Measurements from ENCODE around the gene ITGAD.
"Not testable (repeated sequence)": the region's sequence is repeated elsewhere in the genome, so short reads cannot be mapped to it uniquely, and the experiment has no call there.

Gene ITGAD

GRCh38 chr16:31441956-31442355, 48.8 kb downstream of the ITGAD start:
- TF ChIP-seq, protein P1, sequence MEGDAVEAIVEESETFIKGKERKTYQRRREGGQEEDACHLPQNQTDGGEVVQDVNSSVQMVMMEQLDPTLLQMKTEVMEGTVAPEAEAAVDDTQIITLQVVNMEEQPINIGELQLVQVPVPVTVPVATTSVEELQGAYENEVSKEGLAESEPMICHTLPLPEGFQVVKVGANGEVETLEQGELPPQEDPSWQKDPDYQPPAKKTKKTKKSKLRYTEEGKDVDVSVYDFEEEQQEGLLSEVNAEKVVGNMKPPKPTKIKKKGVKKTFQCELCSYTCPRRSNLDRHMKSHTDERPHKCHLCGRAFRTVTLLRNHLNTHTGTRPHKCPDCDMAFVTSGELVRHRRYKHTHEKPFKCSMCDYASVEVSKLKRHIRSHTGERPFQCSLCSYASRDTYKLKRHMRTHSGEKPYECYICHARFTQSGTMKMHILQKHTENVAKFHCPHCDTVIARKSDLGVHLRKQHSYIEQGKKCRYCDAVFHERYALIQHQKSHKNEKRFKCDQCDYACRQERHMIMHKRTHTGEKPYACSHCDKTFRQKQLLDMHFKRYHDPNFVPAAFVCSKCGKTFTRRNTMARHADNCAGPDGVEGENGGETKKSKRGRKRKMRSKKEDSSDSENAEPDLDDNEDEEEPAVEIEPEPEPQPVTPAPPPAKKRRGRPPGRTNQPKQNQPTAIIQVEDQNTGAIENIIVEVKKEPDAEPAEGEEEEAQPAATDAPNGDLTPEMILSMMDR (IDR thresholded peaks at IDR 0.05; ENCODE audit: low read depth, low read length) = no peak

DNA sequence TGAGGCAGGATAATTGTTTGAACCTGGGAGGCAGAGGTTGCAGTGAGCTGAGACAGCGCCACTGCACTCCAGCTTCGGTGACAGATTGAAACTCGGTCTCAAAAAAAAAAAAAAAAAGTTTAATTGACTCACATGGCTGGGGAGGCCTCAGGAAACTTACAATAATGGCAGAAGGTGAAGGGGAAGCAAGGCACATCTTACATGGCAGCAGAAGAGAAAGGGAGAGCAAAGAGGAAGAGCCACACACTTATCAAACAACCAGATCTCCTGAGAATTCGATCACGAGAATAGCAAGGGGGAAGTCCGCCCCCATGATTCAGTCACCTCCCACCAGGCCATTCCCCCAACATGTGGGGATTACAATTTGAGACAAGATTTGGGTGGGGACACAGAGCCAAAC, 52.8 kb downstream of the ITGAD start:
- H3K4me3 ChIP-seq (ENCODE audit: low read depth, low read length); in situ Hi-C loops (cut with HindIII; ENCODE audit: low sequenced_read_pairs); DNase-seq (ENCODE audit: low read depth, low spot score): not testable (repeated sequence)

More at GRCh38 chr16:31441956-31442355, 48.8 kb downstream of the ITGAD start:
- in situ Hi-C loops (cut with HindIII; ENCODE audit: low sequenced_read_pairs) = no loop called here
- H3K4me3 ChIP-seq (ENCODE audit: low read depth, low read length) = peak overlapping the region; percentile 67
- DNase-seq (ENCODE audit: low read depth, low spot score) = no peak

- in situ Hi-C loops (cut with HindIII; ENCODE audit: low sequenced_read_pairs) = loop anchor here (25.0 kb wide), 1 partner anchor 264 kb away; the partner anchor contains the start of gene FUS
- H3K4me3 ChIP-seq (ENCODE audit: low read depth, low read length) = no peak overlapping the region
- no peak for DNase-seq (ENCODE audit: low read depth, low spot score)
- TF ChIP-seq, protein P1 (IDR thresholded peaks at IDR 0.05; ENCODE audit: low read depth, low read length) = no peak
These were observed 58.1 kb downstream of the ITGAD start for GRCh38 chr16:31451201-31451600.

DNA sequence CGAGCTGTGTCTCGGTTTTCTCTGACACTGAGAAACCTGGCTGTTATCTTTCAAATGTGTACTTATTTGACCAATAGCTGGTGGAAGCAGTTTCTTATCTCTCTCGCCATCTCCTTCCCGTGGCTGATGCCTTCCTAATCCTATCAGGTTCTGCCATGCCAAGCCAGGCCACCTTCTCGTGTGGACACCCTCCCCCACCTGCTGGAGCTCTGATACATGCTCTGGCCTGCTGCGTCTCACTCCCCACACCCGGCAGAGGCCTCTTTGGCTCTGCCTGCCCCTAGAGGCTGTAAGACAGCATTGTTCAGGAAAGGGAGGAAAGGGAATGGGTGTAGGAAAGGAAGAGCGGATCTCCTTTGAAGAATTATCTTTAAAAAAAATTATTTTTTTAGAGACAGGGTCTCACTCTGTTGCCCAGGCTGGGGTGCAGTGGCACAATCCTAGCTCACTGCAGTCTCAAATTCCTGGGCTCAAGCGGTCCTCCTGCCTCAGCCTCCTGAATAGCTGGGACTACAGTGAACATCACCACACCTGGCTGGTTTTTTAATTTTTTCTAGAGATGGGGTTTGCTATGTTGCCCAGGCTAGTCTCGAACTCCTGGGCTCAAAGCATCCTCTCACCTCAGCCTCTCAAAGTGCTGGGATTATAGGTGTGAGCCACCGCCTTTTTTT, 58.7 kb downstream of the ITGAD start:
- TF ChIP-seq, protein P1 (IDR thresholded peaks at IDR 0.05; ENCODE audit: low read depth, low read length) = peak; percentile 84
- peak; percentile 76 for DNase-seq (ENCODE audit: low read depth, low spot score)
- in situ Hi-C loops (cut with HindIII; ENCODE audit: low sequenced_read_pairs) = loop anchor here (25.0 kb wide), 1 partner anchor 265 kb away; the partner anchor contains the start of gene FUS
- no peak overlapping the region for H3K4me3 ChIP-seq (ENCODE audit: low read depth, low read length)

- H3K4me3 ChIP-seq (ENCODE audit: low read depth, low read length) = no peak overlapping the region
- DNase-seq (ENCODE audit: low read depth, low spot score) = peak; percentile 87
- in situ Hi-C loops (cut with HindIII; ENCODE audit: low sequenced_read_pairs) = loop anchor here (25.0 kb wide), 1 partner anchor 265 kb away; the partner anchor contains the start of gene FUS
- TF ChIP-seq, protein P1 (IDR thresholded peaks at IDR 0.05; ENCODE audit: low read depth, low read length) = no peak
These were observed 59.5 kb downstream of the ITGAD start for GRCh38 chr16:31452631-31453106.

GRCh38 chr16:31453255-31454204, 60.4 kb downstream of the ITGAD start:
- peak; percentile 26 for DNase-seq (ENCODE audit: low read depth, low spot score)
- in situ Hi-C loops (cut with HindIII; ENCODE audit: low sequenced_read_pairs) = loop anchor here (25.0 kb wide), 1 partner anchor 266 kb away; the partner anchor contains the start of gene FUS
- TF ChIP-seq, protein P1 (IDR thresholded peaks at IDR 0.05; ENCODE audit: low read depth, low read length) = no peak
- H3K4me3 ChIP-seq (ENCODE audit: low read depth, low read length) = no peak overlapping the region
